ENCODE measurements around the gene FBXO21. TPM values are rescaled to one million over a fixed set of nuclear protein-coding genes. Genes with fewer than 3 reads are reported as not detected.
"Not testable (repeated sequence)": the region's sequence is repeated elsewhere in the genome, so short reads cannot be mapped to it uniquely, and the experiment has no call there.

Gene FBXO21
- total RNA-seq, 1 donor from 2014 or later, result 158 TPM

GRCh38 chr12:117105902-117106301 lies 84.4 kb downstream of the FBXO21 start:
- DNase-seq (ENCODE audit: low read depth, low spot score), result no peak

GRCh38 chr12:117104003-117104402 lies 86.3 kb downstream of the FBXO21 start:
- DNase-seq (ENCODE audit: low read depth, low spot score), result not testable (repeated sequence)

- DNase-seq (ENCODE audit: low read depth, low spot score), result no peak
Observed at GRCh38 chr12:117102800-117103181, 87.5 kb downstream of the FBXO21 start.

GRCh38 chr12:117101953-117102799 lies 88.1 kb downstream of the FBXO21 start:
- DNase-seq (ENCODE audit: low read depth, low spot score), result no peak

- no peak for DNase-seq (ENCODE audit: low read depth, low spot score)
Observed at GRCh38 chr12:117100851-117101673, 89.2 kb downstream of the FBXO21 start.

GRCh38 chr12:117100251-117100650 lies 90.0 kb downstream of the FBXO21 start:
- DNase-seq (ENCODE audit: low read depth, low spot score), result no peak

GRCh38 chr12:117098361-117099217 lies 91.7 kb downstream of the FBXO21 start:
- DNase-seq (ENCODE audit: low read depth, low spot score), result no peak

- no peak for DNase-seq (ENCODE audit: low read depth, low spot score)
Observed at GRCh38 chr12:117098024-117098360, 92.3 kb downstream of the FBXO21 start.

GRCh38 chr12:117097159-117097558 lies 93.1 kb downstream of the FBXO21 start:
- DNase-seq (ENCODE audit: low read depth, low spot score), result no peak

- no peak for DNase-seq (ENCODE audit: low read depth, low spot score)
Observed at GRCh38 chr12:117096501-117097042, 93.7 kb downstream of the FBXO21 start.

GRCh38 chr12:117095191-117095590 lies 95.1 kb downstream of the FBXO21 start:
- not testable (repeated sequence) for DNase-seq (ENCODE audit: low read depth, low spot score)

GRCh38 chr12:117093918-117094630 lies 96.2 kb downstream of the FBXO21 start:
- DNase-seq (ENCODE audit: low read depth, low spot score), result no peak

- no peak for DNase-seq (ENCODE audit: low read depth, low spot score)
Observed at GRCh38 chr12:117093431-117093830, 96.8 kb downstream of the FBXO21 start.

GRCh38 chr12:117092886-117093285 lies 97.4 kb downstream of the FBXO21 start:
- no peak for DNase-seq (ENCODE audit: low read depth, low spot score)

- DNase-seq (ENCODE audit: low read depth, low spot score), result no peak
Observed at GRCh38 chr12:117092511-117092780, 97.8 kb downstream of the FBXO21 start.

Other genes starting within 250 kb of the FBXO21 start
- gene TESC, start 91.1 kb downstream of the FBXO21 start, total RNA-seq, result 0.14 and 0.46 TPM in 2 replicates
- gene NOS1, start 171.2 kb upstream of the FBXO21 start, total RNA-seq, result 0.04 and 0.07 TPM in 2 replicates

Data from pulmonary artery endothelial cell (primary cell).